ENCODE results near the gene PHYHD1. TPM values are rescaled to one million over a fixed set of nuclear protein-coding genes. Genes with fewer than 3 reads are reported as not detected.
"Not testable (repeated sequence)": the region's sequence is repeated elsewhere in the genome, so short reads cannot be mapped to it uniquely, and the experiment has no call there.

The PHYHD1 gene
- total and polyA plus RNA-seq, 2 of the 4 experiments (the other 2 are of a cell fraction), result 2.2 to 8.4 TPM

DNA sequence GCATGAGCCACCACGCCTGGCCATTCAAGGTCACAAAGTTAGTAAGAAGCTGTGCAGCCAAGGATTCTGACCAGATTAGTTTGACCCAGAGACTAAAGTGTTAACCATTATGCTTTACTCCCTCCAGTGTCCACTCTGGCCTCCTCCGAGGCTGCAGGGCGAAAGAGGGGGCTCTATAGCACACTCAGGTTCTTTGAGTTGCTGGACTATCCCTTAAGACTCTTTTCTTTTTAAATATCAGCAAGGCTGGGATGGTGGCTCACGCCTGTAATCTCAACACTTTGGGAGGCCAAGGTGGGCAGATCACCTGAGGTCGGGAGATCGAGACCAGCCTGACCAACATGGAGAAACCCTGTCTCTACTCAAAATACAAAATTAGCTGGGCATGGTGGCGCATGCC is 24.2 kb downstream of the PHYHD1 start:
- H4K8ac ChIP-seq (ENCODE audit: low read depth in 2 of 2, low read length in 2 of 2); CTCF ChIA-PET; H2BK5ac ChIP-seq (ENCODE audit: low read depth, low read length, poor library complexity, severe bottlenecking); POLR2A ChIA-PET (ENCODE audit: unreplicated experiment); H4K20me1 ChIP-seq (ENCODE audit: insufficient read depth, low read length); H3K4ac ChIP-seq (ENCODE audit: low read depth, low read length); H3K36me3 ChIP-seq (ENCODE audit: control insufficient read depth, insufficient read depth, low read length); H2AK9ac ChIP-seq (replicated peaks; ENCODE audit: low read depth, low read length, poor library complexity); H4K5ac ChIP-seq (ENCODE audit: low read depth, low read length); H3K4me3 ChIP-seq (ENCODE audit: insufficient read depth, low read depth, low read length); dilution Hi-C loops (cut with HindIII; ENCODE audit: low sequenced_read_pairs, unreplicated experiment); H3K14ac ChIP-seq (replicated peaks; ENCODE audit: low read depth, low read length); H3K4me1 ChIP-seq (ENCODE audit: control insufficient read depth, insufficient read depth, low read length); H2BK20ac ChIP-seq (ENCODE audit: low read depth, low read length); in situ Hi-C loops (cut with MboI; ENCODE audit: low sequenced_read_pairs); H3K27ac ChIP-seq (ENCODE audit: insufficient read depth, low read length); H4K91ac ChIP-seq (ENCODE audit: insufficient read depth, low read depth, low read length); H3K9me3 ChIP-seq (ENCODE audit: control insufficient read depth, insufficient read depth, low read length); DNase-seq; H3K56ac ChIP-seq (ENCODE audit: extremely low read depth, insufficient read depth, low read length); H3K23ac ChIP-seq (ENCODE audit: low read depth, low read length); H3K4me2 ChIP-seq (ENCODE audit: low read depth, low read length); H2BK120ac ChIP-seq (ENCODE audit: low read depth, low read length); ATAC-seq (ENCODE audit: low read depth); H2AK5ac ChIP-seq (ENCODE audit: low read depth, low read length); H2AFZ ChIP-seq (replicated peaks; ENCODE audit: low read length, poor library complexity); H3K18ac ChIP-seq (ENCODE audit: low read depth, low read length); H3K27me3 ChIP-seq (ENCODE audit: control insufficient read depth, insufficient read depth, low read length); H3K9ac ChIP-seq (ENCODE audit: low read depth, low read length); BruUV-seq (replicated peaks); H2BK15ac ChIP-seq (ENCODE audit: low read depth, low read length): not testable (repeated sequence)
- H3K9me1 ChIP-seq (ENCODE audit: insufficient read depth, low read length), result peaks cover 16% of the 10 kb centered on the region
- intact Hi-C loops (cut with micrococcal nuclease), result loop anchor here (5.0 kb wide), 2 partner anchors 63 to 83 kb away; partner anchors contain the start of genes KYAT1 and LRRC8A
- WGBS, 2 experiments (ENCODE audit: extremely low coverage in 2 of 2, insufficient read length in 1 of 2), result 70% methylated on average over 2 of the region's 7 CpGs; no CpG with 5 or more reads in 1 of the 2 experiments
- peaks cover 25 to 45% of the 10 kb centered on the region in 2 experiments for H3K79me1 ChIP-seq (ENCODE audit: low read depth in 1 of 2, low read length in 2 of 2)
